H1 (cell line): Measurements from ENCODE around the gene NUP133.

Experiments
- CEBPB ChIP-seq: IDR thresholded peaks from 2 replicates; pipeline ENCODE4 v1.6.1; 2012; ENCODE audit warnings: low read depth, low read length
- CREB1 ChIP-seq: IDR thresholded peaks from 2 replicates; pipeline ENCODE4 v1.6.1; 2012; ENCODE audit warnings: inconsistent platforms
- PHF8 ChIP-seq: fragments of 200-600 bp; sonication (generic); conservative IDR thresholded peaks from 2 replicates; pipeline ENCODE4 v1.7.1; 2012; ENCODE audit warnings: low read depth, mild to moderate bottlenecking, inconsistent platforms, low read length, moderate library complexity
- POLR2A ChIP-seq, 2 experiments: IDR thresholded peaks; 1 replicate in 1 of 2; 2 replicates in 1 of 2; pipeline ENCODE4 v1.6.1; 2011; ENCODE audit warnings: low read depth in 2 of 2, low read length in 2 of 2, mild to moderate bottlenecking in 2 of 2; ENCODE audit errors: control extremely low read depth in 1 of 2
- TAF1 ChIP-seq: IDR thresholded peaks from 2 replicates; pipeline ENCODE4 v1.6.1; 2011; ENCODE audit warnings: mild to moderate bottlenecking, low read depth, low read length
- ZNF274 ChIP-seq: IDR thresholded peaks from 2 replicates; pipeline ENCODE4 v1.7.0; 2012; ENCODE audit warnings: low read length, borderline replicate concordance; ENCODE audit errors: extremely low read depth

GRCh38 chr1:229461032-229461668 is 47.0 kb downstream of the NUP133 start:
- TF ChIP-seq PHF8 (no peak), CREB1 (no peak), ZNF274 (no peak), POLR2A (IDR thresholded peaks at IDR 0.05; ENCODE audit: control extremely low read depth in 1 of 2, low read depth in 2 of 2, low read length in 2 of 2) (no peak), TAF1 (no peak), CEBPB (no peak)
